Stimulated activated CD8-positive, alpha-beta memory T cell treated with anti-CD3 and anti-CD28 coated beads, Interleukin-7, amount 100 ng/mL, for 1 hour (primary cell): ENCODE data around the gene ADARB2.
"Not testable (repeated sequence)": the region's sequence is repeated elsewhere in the genome, so short reads cannot be mapped to it uniquely, and the experiment has no call there.

Experiments
- DNase-seq, 2 donors: peaks; one replicate each; pipeline ENCODE4 v3.0.0-alpha.2; 2020; ENCODE audit warnings: low read depth in 2 of 2

Gene ADARB2

DNA sequence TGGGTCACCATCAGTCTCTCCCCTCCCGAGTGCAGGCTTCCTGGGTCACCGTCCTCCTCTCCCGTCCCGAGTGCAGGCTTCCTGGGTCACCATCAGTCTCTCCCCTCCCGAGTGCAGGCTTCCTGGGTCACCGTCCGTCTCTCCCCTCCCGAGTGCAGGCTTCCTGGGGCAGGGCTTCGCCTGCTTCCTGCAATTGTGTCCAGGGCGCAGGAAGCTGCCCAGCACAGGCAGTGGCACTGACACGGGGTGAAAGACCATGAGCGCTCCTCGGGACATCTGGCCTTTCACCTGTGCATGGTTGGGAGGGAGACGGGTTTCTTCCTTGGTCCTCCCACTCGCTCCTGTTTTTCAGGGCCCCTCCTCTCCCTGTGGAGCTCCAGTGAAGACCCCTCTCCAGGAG, 339.2 kb downstream of the ADARB2 start:
- not testable (repeated sequence) for DNase-seq

DNA sequence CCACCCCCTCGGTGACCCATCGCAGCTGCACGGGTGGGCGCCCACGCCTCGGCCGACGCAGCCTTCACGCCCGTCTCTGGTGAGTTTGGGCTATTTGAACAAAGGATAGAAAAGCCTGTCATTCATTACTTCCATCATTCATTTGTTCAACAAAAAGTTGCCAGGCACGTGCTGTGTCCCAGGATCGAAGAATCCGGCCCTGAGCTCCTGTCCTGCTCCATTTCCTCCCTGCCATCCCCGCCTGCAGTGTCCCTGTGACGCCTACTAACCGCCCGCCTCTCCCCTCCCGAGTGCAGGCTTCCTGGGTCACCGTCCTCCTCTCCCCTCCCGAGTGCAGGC, 341.1 kb downstream of the ADARB2 start:
- no peak for DNase-seq

DNA sequence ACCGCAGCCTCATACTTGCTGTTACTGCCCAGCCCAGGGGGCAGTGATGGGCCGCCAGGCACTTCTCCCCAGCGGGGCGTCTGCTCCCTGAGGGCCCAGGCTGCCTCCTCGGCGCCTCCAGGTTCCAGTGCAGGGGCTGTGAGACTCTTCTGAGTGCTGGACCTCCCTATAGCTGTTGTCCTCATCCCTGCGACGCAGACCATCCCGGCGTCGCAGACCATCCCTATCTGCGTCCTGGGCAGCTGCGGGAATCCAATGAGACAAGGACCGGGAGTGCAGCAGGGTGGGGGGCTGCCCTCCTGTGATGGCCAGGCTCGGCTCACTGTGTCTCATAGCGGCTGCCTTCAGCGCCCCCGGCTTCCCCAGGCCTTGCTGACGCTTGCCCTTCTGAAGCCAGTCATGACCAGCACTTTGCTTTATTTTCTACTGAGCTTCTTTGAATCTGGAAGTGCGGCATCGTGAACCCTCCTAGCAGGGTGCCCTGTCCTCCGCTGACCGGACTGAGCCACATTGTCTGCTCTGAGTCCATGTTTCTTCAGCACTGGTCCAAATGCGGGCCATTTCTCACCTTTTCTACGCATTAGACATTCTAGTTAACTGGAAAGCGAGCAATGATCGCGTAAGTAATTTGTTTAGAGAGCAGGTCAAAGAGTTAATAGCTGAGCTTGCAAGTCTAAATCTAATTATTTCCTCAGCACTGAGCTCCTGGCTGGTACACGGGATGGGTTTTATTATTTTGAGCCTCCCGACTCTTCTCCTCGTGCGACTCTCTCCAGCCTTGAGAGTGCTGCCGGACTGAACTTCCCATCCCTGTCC, 341.6 kb downstream of the ADARB2 start:
- no peak for DNase-seq

DNA sequence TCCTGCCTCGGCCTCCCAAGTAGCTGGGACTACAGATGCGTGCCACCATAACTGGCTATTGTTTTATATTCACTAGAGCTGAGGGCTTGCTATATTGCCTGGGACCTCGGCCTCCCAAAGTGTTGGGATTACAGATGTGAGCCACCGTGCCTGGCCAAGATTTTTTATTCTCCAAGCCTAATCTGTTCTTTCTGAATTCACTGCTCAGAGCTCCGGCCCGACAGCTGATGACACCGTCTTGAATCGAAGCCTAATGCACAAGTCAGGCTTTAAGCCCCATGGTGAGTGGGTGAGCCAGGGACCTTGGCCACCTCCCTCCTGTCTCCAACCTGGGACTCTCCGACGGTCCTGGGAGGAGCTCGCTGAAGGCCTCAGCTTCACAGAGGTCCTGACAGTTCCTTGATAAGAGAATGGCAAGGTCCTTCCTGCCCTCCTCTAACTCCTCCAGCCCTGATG, 342.3 kb downstream of the ADARB2 start:
- DNase-seq, result no peak

DNA sequence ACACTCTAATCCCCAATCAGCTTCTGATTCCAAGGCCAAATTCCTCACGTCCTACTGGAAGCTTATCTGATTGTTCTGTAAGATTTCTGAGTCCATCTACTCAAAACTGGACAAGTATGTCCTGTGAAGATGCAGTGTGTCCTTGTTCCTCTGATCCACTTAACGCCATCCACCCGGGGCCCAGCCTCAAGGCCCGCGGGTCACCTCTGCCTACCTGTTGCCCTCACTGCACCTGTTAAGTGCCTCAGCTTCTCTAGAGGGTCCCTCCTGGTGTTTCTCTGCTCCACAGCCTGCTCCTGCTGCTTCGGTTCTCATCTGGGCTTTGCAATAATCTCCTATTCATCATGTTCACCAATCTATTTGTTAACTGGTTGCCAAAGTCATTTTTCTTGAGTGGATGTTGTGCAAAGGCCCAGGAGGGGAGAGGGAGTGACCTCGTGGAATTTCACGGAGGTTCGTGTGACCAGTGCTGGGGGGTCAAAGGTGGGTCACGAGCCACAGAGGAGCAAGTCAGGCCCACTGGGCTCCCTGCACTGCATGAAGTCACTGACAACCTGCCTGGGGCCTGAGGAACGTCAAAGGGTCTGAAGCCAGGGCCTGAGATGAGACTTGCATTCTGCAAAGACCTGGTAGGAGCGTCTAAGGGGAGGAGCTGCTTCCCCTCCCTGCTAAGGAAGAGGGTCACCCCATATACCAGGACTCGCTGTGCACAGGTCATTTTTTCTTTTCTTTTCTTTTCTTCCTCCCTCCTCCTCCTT, 343.0 kb downstream of the ADARB2 start:
- DNase-seq, result no peak

DNA sequence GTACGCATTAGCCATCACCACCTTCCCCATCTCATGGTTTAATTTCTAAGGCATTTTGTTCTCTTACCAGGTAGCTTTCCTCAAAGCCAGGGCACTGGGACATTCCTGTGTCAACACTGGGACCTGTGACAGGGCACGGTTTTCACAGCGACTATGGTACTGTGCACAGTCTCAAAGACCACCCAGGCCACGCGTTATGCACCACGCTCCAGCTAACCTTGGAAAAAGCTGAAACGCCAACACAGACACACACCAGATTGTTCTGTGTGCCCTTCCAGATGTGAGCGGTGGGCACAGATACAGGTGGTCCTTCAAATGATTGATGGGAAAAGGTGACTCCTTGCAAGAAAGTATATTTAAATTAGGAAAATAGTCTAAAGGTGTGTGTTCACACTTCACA, 343.8 kb downstream of the ADARB2 start:
- DNase-seq, result no peak

DNA sequence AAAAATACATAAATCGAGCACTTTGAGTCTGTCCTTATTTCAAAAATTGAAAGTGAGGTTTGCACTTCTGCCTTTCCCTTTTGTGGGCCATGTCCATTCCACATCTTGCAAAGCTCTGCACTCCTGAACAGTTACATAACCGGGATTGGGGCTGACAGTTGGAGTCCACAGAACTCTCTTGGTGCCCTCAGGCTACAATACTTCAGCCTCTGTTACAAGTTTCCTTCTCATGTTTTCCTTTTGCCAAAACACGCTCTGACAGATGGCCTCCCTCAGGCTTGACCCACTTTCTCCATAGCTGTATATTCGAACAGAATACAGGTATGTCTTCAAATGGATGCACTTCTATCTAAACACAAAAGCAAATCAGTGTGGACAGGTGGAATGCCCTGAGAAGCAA, 345.2 kb downstream of the ADARB2 start:
- no peak for DNase-seq

DNA sequence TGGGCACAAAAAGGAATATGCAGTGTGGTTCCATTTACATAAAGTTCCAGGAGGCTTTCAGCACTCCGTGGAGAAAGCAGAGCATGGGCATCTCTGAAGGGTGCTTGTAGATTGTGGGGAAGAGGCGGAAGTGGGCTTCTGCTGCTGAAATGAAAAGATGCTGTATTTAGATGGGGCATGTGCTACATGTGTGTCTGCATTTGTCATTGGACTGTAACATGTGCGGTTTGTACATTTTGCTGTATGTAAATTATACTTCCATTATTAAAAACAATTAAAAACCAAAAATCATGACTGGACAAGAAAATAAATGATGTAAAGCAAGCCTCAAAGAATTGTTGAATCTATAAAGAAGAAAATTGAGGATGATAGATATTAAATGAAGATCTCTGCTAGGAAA, 347.1 kb downstream of the ADARB2 start:
- no peak for DNase-seq

DNA sequence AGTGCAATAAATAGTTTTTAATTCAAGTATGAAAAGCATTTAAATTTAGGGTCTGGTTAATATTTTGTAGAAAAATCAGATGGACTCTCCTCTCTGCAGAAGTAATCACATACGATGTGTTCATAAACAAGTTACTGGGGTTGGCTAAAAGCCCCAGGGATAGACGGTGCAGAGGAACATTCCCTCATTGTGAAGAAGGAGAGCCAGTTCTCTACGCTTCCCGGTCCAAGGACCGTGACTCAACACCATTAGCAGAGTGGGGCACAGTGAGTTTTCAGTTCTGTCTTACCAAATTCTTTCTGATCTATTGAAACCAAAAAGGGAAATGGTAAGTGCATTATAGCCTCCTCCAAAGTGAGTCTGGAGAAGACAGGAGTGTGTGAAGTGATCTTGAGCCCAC, 353.3 kb downstream of the ADARB2 start:
- no peak for DNase-seq

DNA sequence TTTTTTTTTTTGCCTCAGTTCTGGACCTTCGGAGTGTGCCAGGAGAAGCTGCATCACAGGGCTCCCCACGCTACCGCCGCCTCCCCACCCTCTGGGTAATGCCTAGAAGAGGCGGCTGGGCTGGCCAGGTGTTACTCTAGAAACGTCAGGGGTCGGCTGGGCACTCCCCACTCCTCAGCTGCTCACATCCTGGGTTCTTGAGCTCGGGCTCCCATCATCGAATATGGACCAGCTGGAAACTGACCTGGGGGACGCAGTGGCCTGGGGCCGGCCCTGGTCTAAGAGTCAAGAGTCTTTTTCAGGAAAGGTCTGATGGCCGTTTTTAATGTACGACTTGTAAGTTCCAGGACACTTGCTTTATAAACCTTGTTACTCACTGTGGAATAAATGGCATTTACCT, 354.6 kb downstream of the ADARB2 start:
- no peak for DNase-seq

DNA sequence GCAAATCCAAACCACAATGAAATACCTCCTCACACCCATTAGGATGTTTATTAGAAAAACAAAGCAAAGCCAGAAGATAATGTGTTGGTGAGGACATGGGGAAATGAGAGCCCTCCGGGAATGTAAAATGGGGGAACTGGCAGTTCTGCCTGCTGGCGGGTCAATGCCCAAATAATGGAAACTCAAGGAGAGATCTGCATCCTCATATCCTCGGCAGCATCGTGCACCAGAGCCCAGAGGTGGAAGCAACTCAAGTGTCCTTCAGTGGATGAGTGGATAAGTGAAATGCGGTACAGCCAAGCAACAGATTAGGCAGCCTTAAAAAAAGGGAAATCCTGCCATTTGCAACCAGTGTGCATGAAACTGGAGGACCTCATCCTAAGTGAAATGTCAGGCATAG, 356.0 kb downstream of the ADARB2 start:
- no peak for DNase-seq

DNA sequence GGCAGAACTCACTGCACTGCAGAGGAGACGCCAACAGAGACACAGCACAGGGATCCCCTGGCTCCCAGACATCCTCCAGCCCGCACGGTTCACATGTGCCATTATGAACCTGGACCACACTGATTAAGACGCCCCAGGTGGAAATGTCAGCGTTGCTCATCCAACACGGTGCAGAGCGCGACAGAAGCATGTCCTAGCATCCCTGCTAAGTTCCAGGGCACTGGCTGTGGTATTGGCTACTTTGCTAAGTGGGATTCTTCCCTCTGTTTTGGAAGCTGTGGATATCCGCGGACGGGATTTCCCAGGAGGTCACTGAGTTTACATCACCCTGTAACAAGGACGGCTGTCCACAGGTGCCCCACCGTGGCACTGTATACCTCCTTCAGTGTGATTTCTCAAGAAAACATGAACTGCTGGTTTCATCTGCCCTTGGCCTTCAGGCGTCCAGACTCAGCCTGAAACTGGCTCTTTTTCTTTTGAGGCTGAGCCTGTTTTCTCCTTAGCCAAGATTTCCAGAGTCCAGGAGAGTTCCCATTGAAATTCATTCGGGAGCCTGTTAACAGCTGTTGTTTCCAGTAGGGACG, 357.1 kb downstream of the ADARB2 start:
- DNase-seq, result no peak

DNA sequence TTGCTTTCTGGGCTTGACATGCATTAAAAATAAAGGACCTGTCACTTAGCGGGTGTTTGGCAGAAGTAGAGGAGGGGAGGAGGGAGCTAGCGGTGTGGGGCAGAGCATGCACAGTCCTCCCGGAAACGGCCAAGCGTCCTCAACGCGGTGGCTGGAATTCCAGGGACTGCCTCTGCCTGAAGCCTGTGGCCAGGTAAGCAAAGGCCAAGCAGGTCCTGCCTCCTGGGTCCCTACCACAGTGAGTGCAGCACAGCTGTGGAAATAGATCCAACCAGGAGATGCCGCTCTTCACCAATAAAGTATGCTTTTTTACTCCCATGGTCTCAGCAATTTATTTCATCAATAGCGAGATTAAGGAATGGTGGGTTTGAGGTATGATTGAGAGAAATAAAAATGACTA, 357.7 kb downstream of the ADARB2 start:
- DNase-seq, result no peak

DNA sequence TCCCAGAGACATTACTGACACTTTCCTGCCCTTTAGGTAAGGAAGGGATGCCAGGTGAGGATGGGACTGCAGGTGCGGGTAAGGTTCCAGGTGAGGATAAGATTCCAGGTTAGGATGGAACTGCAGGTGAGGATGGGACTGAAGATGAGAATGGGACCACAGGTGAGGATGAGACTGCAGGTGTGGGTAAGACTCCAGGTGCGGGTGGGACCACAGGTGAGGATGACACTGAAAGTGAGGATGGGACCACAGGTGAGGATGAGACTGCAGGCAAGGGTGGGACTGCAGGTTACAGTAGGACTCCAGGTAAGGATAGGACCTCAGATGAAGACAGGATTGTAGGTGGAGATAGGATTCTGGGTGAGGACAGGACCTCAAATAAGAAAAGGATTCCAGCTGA, 358.9 kb downstream of the ADARB2 start:
- no peak for DNase-seq

DNA sequence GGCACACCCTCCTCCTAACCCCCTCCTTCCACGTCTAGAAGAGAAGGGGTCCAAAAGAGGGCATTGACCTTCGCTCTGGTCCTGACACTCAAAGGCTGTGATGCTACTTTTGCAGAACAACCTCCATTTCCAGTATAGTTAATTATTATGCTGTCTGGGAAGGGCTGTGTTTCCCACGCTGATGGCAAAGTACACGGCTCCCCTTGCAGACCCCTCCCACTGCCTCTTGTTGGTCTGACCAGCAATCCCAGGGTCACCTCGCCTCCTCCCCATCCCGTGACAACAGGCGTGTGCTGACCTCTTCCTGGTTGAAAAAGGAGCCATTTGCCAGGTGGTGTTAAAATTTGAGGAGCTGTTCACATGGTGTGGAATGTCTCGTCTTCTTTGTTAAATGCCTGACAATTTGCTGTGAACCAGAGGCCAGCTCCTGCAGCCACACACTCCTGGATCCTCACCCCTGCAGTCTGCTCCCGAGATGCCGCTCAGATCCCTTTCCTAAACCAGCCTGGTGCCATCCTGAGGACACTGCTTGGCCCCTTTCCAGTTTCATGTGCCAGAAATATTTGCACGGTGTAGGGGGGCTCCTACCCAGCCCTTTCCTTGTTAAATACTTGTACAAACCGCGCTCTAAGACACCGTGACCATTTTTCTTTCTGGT, 359.5 kb downstream of the ADARB2 start:
- no peak for DNase-seq

DNA sequence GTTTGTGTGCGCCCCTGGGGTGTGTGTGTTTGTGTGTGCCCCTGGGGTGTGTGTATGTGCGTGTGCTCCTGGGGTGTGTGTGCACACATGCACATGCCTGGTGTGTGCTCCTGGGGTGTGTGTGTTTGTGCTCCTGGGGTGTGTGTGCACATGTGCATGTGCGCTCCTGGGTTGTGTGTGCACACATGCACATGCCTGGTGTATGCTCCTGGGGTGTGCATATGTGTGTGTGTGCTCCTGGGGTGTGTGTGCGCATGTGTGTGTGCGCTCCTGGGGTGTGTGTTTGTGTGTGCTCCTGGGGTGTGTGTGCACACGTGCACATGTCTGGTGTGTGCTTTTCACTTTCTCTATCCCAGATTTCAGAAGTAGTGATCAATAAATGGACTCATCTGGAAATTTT, 360.1 kb downstream of the ADARB2 start:
- no peak for DNase-seq

DNA sequence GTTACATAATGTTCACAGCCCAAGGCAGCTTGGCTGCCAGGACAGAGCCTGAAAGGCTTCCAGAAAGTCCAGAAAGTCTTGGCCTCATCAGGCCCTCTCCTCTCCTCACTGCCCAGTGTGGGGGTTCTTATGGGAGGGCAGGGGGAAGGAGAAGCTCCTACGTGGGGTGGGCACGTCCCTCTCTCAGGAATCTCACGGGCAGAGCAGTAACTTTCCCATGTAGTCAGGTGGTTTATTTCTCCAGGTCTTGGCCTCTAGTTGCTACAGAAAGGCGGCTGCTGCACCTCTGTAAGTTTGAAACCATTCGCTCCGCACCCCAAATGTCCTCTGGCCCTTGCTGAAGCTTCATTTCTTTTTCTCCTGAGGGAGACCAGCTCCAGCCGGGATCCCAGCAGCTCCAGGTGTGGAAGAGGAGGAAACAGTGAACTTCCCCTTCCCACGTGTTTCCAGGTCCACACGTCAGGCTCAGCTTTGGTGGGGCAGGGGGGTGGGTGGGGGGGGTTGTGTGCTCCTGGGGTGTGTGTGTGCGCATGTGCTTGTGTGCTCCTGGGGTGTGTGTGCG, 360.9 kb downstream of the ADARB2 start:
- DNase-seq, result no peak

DNA sequence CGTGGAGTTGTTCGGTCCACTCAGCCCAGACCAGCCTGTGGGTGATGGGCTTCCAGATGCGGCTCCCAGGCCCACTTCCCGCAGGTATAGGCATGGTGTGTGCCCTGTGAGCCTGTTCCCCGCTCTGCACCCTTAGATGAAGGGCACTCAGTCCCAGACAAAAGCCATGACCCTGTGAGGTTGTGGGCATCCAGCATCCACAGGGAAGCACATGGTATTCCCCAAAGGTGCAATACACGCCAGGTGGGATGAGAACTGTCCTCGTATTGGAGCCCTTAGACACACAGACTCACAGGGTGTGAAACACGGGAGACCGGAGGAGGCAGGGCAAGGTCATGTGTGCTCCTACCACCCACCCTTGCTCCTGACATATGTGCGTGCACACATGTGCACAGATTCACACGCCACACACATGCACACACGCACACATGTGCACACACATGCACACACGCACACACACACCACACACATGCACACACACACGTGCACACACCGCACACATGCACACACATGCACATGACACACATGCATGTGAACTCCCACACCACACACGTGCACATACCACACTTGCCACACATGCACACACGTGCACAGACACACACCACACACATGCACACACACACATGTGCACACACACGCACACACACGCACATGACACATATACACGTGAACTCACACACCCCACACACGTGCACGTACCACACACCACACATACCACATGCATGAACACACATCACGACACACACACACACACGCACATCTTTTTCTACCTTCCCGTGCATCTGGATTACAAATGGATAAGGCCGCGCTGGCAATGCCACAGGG, 361.8 kb downstream of the ADARB2 start:
- no peak for DNase-seq

DNA sequence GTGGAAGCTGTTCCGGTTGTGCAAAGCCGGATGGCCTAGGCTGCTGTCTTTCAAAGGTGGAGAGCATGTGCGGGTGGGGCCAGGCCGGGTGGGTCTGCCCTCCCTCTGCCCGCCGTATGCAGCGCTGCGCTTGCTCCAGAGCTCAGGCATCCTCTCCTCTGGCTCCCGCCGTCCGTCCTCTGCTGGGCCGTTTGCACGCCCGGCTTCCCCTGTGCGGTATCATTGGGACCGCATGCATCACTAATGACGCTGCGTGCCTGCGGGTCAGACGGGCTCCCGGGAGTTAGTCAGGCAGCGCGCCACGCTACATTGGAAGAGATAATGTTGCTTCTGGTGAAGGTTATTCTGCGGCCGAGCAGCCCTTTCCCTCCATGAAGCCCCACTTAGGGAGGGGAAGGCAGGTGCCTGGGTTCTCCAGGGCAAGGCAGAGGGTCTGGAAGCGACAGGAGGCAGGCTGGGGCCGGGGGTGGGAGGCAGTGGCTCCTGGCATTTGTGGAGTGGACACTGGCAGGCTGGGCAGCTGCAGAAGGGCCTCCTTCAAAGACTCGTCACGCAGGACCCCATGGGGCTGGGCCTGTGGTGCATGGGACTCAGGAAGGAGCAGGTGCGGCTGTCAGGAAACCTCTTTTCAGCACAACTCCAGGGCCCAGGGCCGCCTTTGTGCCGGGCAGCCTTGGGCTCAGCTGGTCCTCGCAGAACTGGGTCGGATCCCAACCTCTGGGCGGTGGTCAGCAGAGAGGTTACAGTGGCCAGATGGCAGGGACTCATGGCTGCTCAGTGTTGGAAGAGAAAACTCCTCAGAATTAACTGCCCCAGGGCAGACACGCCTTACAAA, 362.6 kb downstream of the ADARB2 start:
- DNase-seq, result no peak

DNA sequence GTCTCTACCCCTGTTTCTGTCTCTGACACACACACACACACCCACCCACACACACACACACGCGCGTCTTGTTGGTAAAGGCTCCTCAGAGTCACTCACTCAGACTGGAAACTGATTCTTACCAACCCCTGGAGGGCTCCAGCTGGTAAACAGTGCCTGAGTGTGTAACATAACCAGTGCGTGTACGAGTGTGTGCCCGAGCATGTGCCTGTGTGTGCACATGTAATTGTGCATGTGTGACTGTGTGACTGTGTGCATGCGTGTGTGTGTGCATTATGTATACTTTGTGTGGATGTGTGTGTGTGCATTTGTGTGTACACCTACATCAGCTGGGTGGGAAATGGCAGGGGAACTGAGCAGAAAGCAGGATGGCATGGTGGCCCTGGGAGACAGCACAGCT, 364.0 kb downstream of the ADARB2 start:
- no peak for DNase-seq
